MCF 10A (cell line): ENCODE measurements around the gene HS6ST3. TPM values are rescaled to one million over a fixed set of nuclear protein-coding genes. Genes with fewer than 3 reads are reported as not detected.
A peak's percentile ranks its signal among the peaks of the same experiment; 100 is the strongest.

Source experiments
- BruUV-seq: library from RNA; stranded (reverse); fragments of 400-500 nt; replicated peaks from 2 replicates; lab custom pipeline; 2021; lab: Mats Ljungman, UMichigan
- CTCF ChIA-PET: fragments of 300-600 bp; sonication (Branson Sonifier 250); formaldehyde crosslinking; extraction: SDS; loops from one replicate; lab custom pipeline; 2021; ENCODE audit warnings: antibody characterized with exemption, inconsistent platforms; lab: Yijun Ruan, JAX
- POLR2A ChIA-PET: fragments of 300-600, 350-650 bp; sonication (Branson Sonifier 250); formaldehyde crosslinking; extraction: SDS; loops from one replicate; lab custom pipeline; 2020; ENCODE audit warnings: antibody characterized with exemption, inconsistent platforms; lab: Yijun Ruan, JAX
- DNase-seq: peaks from one replicate; pipeline ENCODE4 v3.0.0-alpha.2; 2018; ENCODE audit not compliant: unreplicated experiment
- H3K27ac Mint-ChIP-seq: one replicate; pipeline ENCODE4 v1.8.0; 2022; ENCODE audit warnings: mild to moderate bottlenecking, low read depth, mixed read lengths; ENCODE audit not compliant: unreplicated experiment
- H3K27me3 Mint-ChIP-seq: one replicate; pipeline ENCODE4 v1.8.0; 2022; ENCODE audit warnings: mixed read lengths; ENCODE audit not compliant: insufficient read depth, unreplicated experiment
- H3K36me3 Mint-ChIP-seq: one replicate; pipeline ENCODE4 v1.8.0; 2022; ENCODE audit warnings: mild to moderate bottlenecking, moderate library complexity, mixed read lengths; ENCODE audit not compliant: insufficient read depth, unreplicated experiment
- H3K4me1 Mint-ChIP-seq: one replicate; pipeline ENCODE4 v1.8.0; 2022; ENCODE audit warnings: mixed read lengths; ENCODE audit not compliant: insufficient read depth, unreplicated experiment
- H3K4me3 Mint-ChIP-seq: one replicate; pipeline ENCODE4 v1.8.0; 2022; ENCODE audit warnings: mild to moderate bottlenecking, moderate library complexity, mixed read lengths; ENCODE audit not compliant: unreplicated experiment
- H3K9me3 Mint-ChIP-seq: one replicate; pipeline ENCODE4 v1.8.0; 2022; ENCODE audit warnings: mixed read lengths; ENCODE audit not compliant: unreplicated experiment
- intact Hi-C: fragments of 100-400 bp; cut with micrococcal nuclease; formaldehyde crosslinking; loops from 2 replicates; pipeline ENCODE4 v1.14.1; 2022
- total RNA-seq: library from RNA; stranded (reverse); gene quantifications from 2 replicates; pipeline ENCODE4 v1.2.3, GENCODE V29; 2022
- TF ChIP-seq, protein P1 (sequence below): fragments of 200-600 bp; IDR thresholded peaks from one replicate; pipeline ENCODE4 v1.8.0; 2022; ENCODE audit warnings: antibody characterized with exemption, mild to moderate bottlenecking; ENCODE audit not compliant: unreplicated experiment

HS6ST3 gene
- total RNA-seq, 1 experiment from 2014 or later, result 0.09 TPM

DNA sequence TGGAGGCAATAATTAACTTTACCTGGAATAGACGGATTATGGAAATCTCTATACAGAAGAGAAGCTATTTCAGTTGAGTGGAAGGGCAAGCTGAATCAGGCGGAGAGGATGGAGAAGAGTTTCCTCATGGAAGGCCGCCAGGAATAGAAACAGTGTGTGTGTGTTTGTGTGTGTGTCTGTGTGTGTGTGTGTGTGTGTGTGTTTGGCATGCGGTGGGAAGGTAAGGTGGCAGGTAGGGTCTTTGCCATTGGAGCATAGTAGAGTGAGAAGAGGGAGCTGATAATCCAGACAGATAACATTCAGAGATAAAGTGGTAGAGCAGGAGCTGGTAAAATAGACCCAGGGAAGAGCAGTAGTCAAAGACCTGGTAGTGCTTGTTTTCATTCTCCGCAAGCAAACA is 9.2 kb upstream of the HS6ST3 start:
- no peaks in the 10 kb centered on the region for H3K4me1 Mint-ChIP-seq
- no peak for DNase-seq
- H3K27ac Mint-ChIP-seq, result no peak overlapping the region
- H3K4me3 Mint-ChIP-seq, result no peak overlapping the region
- peaks cover 11% of the 10 kb centered on the region for H3K27me3 Mint-ChIP-seq
- no TSS peak for BruUV-seq
- CTCF ChIA-PET, result interaction anchor here (0.6 to 1.1 kb wide), 3 partner anchors 11 to 58 kb away, joined by 3 read pairs; no protein-coding TSS in a partner anchor
- H3K9me3 Mint-ChIP-seq, result no peaks in the 10 kb centered on the region
- TF ChIP-seq, protein P1, sequence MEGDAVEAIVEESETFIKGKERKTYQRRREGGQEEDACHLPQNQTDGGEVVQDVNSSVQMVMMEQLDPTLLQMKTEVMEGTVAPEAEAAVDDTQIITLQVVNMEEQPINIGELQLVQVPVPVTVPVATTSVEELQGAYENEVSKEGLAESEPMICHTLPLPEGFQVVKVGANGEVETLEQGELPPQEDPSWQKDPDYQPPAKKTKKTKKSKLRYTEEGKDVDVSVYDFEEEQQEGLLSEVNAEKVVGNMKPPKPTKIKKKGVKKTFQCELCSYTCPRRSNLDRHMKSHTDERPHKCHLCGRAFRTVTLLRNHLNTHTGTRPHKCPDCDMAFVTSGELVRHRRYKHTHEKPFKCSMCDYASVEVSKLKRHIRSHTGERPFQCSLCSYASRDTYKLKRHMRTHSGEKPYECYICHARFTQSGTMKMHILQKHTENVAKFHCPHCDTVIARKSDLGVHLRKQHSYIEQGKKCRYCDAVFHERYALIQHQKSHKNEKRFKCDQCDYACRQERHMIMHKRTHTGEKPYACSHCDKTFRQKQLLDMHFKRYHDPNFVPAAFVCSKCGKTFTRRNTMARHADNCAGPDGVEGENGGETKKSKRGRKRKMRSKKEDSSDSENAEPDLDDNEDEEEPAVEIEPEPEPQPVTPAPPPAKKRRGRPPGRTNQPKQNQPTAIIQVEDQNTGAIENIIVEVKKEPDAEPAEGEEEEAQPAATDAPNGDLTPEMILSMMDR, result no peak
- intact Hi-C loops, result no loop called here
- POLR2A ChIA-PET, result no interaction called here
- no peaks in the 10 kb centered on the region for H3K36me3 Mint-ChIP-seq

DNA sequence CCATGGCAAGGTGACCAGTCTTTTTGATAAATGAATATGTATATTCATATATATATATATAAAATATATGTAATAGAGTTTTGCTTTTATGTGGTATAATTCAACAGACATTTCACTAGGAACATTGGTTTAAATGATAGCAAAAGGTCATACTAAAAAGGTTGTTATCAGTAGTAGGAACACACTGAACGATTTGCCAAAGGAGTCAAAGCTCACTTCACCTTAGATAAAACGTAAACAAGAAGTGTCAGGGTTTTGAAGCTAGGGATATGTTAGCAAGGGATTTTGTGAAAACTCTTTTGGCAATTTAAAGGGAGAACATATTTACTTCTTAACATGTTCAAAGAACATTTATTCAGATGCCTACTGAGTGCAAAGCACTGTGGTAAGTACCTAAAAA is 8.0 kb upstream of the HS6ST3 start:
- Mint-ChIP-seq H3K27ac (no peak overlapping the region), H3K4me1 (no peaks in the 10 kb centered on the region), H3K9me3 (no peaks in the 10 kb centered on the region), H3K36me3 (no peaks in the 10 kb centered on the region), H3K27me3 (peaks cover 14% of the 10 kb centered on the region), H3K4me3 (no peak overlapping the region)
- intact Hi-C loops, result no loop called here
- BruUV-seq, result no TSS peak
- DNase-seq, result no peak
- POLR2A ChIA-PET, result interaction anchor here (1.7 kb wide), 1 partner anchor 29 kb away, joined by 10 read pairs; the partner anchor contains the start of gene UGGT2
- TF ChIP-seq, protein P1, result no peak
- CTCF ChIA-PET, result interaction anchor here (0.7 to 1.6 kb wide), 4 partner anchors 9 to 160 kb away, joined by 3 to 10 read pairs (median 4); no protein-coding TSS in a partner anchor

DNA sequence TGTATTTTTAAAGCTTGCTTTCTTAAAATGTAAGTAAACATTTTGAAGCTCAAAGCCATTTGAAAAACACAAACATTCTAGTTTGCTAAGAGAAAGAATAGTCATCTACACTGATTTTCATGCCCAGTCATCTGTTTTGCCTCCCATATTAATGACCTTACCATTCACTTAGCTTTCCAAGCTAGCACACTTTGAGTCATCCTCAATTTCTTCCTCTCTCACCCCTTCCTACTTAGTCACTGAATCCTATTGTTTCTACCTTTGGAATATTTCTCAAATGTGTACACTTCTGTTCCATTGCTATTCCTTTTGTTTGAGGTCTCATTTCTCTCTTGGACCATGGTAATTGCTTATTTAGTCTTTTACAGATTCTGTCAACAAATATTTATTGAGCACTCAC is 7.3 kb upstream of the HS6ST3 start:
- ChIA-PET CTCF (interaction anchor here (0.6 to 1.6 kb wide), 4 partner anchors 9 to 111 kb away, joined by 3 to 10 read pairs (median 4); no protein-coding TSS in a partner anchor), POLR2A (interaction anchor here (1.7 kb wide), 1 partner anchor 29 kb away, joined by 10 read pairs; the partner anchor contains the start of gene UGGT2)
- BruUV-seq, result no TSS peak
- intact Hi-C loops, result no loop called here
- TF ChIP-seq, protein P1, result no peak
- Mint-ChIP-seq H3K4me1 (no peaks in the 10 kb centered on the region), H3K36me3 (no peaks in the 10 kb centered on the region), H3K27me3 (peaks cover 22% of the 10 kb centered on the region), H3K4me3 (no peak overlapping the region), H3K9me3 (no peaks in the 10 kb centered on the region), H3K27ac (no peak overlapping the region)
- peak; percentile 25 for DNase-seq

DNA sequence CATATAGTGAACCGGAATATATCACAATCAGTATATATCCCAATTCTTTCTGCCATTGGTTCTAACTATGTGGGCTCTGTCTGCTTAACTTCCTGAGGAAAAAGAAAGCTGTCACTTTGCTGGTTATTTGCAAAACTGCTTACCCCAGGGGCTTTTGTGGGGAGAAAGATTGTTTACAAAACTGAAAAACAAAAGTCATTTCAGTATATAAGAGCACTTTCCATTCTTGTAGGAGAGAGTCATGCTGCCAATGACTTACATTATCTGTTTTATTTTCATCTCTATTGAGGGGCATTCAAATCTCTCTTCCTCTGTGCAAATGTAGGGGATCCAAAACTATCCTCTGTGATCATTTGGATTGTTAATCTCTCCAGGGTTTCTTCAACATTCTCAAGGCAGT is 3.2 kb upstream of the HS6ST3 start:
- TF ChIP-seq, protein P1, result no peak

More for the DNA sequence above, 3.2 kb upstream of the HS6ST3 start:
- no peaks in the 10 kb centered on the region for H3K4me1 Mint-ChIP-seq
- peaks cover 39% of the 10 kb centered on the region for H3K27me3 Mint-ChIP-seq
- no peak for DNase-seq
- H3K36me3 Mint-ChIP-seq, result no peaks in the 10 kb centered on the region
- no TSS peak for BruUV-seq
- CTCF ChIA-PET, result interaction anchor here (0.5 to 1.4 kb wide), 3 partner anchors 67 to 1271 kb away, joined by 4 to 5 read pairs (median 5); no protein-coding TSS in a partner anchor
- POLR2A ChIA-PET, result interaction anchor here (1.2 to 2.7 kb wide), 3 partner anchors 12 to 33 kb away, joined by 3 to 11 read pairs (median 5); partner anchors contain the start of gene UGGT2
- no peak overlapping the region for H3K4me3 Mint-ChIP-seq
- no peak overlapping the region for H3K27ac Mint-ChIP-seq
- intact Hi-C loops, result no loop called here
- no peaks in the 10 kb centered on the region for H3K9me3 Mint-ChIP-seq
